HPDE6-E6E7 (cell line): ENCODE data around the gene PRB2.
"Not testable (repeated sequence)": the region's sequence is repeated elsewhere in the genome, so short reads cannot be mapped to it uniquely, and the experiment has no call there.

ENCODE experiments used
- DNase-seq: peaks from one replicate; pipeline ENCODE4 v3.0.0; 2011; ENCODE audit warnings: missing footprints; ENCODE audit errors: extremely low spot score

Gene PRB2

GRCh38 chr12:11395467-11395866, at the start of gene PRB2:
TSS of gene PRB2 (minus strand) at chr12:11395567. CDS start at chr12:11395529, 38 bp downstream.
- not testable (repeated sequence) for DNase-seq

GRCh38 chr12:11437966-11438365, 42.6 kb upstream of the PRB2 start:
- DNase-seq = no peak

GRCh38 chr12:11433664-11434063, 38.3 kb upstream of the PRB2 start:
- DNase-seq = no peak

GRCh38 chr12:11431486-11431885, 36.1 kb upstream of the PRB2 start:
- no peak for DNase-seq

- DNase-seq = no peak
Measured at GRCh38 chr12:11427341-11427740, 32.0 kb upstream of the PRB2 start.

- no peak for DNase-seq
Measured at GRCh38 chr12:11412731-11413130, 17.4 kb upstream of the PRB2 start.

- DNase-seq = no peak
Measured at GRCh38 chr12:11408096-11408495, 12.7 kb upstream of the PRB2 start.

DNA sequence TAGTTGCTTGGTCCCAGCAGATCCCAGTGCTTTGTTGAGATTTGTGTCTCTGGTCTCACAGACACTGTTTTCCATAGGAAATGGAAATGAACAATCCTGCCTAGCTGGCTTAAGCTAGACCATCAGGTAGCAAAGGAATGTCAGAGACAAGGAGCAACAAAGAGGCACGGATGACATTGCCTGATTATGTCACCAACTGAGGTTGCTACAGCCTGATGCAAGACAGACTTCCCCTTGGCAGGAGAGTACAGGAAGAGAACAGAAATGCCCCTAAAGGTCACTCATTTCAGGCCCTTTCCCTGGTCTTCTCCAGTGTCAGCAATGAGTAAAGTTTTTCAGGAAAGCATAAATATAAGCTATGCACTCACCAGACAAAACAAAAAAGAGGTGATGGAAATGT, 2.0 kb upstream of the PRB2 start:
- DNase-seq = no peak

- DNase-seq = not testable (repeated sequence)
Measured at GRCh38 chr12:11391456-11391855, 3.9 kb downstream of the PRB2 start.

- DNase-seq = not testable (repeated sequence)
Measured at GRCh38 chr12:11377420-11377819, 17.9 kb downstream of the PRB2 start.

- DNase-seq = no peak
Measured at GRCh38 chr12:11361151-11361550, 34.2 kb downstream of the PRB2 start.

DNA sequence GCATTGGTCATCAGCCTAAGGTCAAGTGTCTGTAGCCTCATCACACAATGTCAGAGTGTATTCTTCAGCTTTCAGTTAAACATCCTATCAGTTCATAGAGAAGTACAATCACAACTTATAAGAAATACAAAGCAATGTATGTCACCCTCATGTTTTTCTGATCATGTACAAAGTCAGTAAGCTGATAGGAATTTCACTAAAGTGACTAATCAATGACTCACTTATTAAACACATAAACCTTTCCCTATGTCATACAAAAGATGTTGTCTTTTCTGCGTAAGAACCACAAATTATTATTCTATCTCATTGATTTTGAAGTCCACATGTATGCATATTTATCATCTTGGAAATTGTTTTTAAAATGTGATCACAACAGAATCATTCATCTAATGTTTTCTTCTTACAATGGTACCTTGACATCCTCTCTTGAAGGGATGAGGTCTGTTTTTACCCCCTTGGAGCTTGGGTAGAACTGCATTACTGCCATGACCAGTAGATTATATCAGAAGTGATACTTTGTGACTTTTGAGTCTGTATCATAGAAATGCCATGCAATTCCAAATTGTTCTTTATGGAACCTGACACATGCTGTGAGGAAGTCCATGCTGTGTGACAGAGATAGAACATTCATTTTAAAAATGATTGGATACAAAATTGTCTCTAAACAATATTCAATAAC, 35.0 kb downstream of the PRB2 start:
- peak; percentile 6 for DNase-seq

- DNase-seq = not testable (repeated sequence)
Measured at GRCh38 chr12:11351736-11352135, 43.6 kb downstream of the PRB2 start.

- no peak for DNase-seq
Measured at GRCh38 chr12:11348439-11348838, 46.9 kb downstream of the PRB2 start.

DNA sequence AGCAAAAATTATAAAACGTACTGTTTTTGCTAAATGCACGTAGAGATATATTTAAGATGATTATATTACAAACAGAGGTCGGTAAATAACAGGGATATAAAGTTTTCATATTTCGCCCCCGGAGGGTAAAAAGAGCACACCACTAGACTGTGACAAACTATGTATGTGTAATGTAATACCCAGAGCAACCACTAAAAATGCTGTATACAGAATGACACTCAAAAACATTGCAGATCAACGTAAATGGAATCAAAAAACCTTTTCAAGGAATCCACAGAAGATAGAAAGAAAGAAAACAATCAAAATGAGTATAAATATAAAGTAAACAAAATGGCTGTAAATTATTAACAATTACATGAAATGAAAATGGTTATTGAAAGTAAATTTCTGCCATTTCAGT, 47.6 kb downstream of the PRB2 start:
- no peak for DNase-seq

GRCh38 chr12:11344500-11344899, 50.9 kb downstream of the PRB2 start:
- DNase-seq = no peak
